ENCODE results near the gene LRFN2. TPM values are rescaled to one million over a fixed set of nuclear protein-coding genes. Genes with fewer than 3 reads are reported as not detected.

The LRFN2 gene
- total RNA-seq, 1 experiment from 2014 or later = not detected

DNA sequence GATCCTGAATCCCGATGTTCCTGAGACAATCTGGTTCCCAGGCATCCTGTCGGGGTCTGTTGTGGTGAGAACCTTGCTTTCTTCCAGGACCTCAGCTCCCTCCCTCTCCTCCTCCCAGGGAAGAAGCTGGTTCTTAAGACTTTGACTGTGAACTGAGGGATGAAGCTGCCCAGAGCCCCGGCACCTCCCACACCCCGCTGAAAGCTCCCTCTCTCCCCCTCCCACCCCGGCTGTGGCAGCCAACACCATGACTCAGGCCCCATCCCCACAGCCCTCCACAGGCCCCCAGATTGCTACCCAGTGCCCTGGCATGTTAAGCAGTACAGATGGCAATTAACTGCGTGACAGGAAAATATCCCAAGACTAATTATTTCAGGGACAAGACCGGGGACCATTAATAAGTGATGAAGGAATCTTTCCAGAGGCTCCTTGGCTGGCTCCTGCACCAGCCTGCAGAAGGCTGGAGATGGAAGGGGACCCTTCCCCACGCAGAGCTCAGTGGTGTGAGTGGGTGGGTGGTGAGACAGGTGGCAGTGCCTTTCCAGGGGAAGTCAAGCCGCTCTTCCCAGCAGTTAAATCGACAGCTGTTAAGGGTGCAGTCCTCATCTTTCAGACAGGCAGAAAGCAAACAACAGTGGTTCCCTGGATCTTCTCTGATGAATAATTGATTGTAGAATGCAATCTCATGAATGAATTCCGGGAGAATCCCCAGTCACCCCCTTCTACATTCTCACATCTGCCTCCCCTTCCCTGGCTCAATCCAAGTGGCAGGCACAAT, 237.9 kb downstream of the LRFN2 start:
- intact Hi-C loops (cut with micrococcal nuclease) = no loop called here
- BruUV-seq (replicated peaks) = no TSS peak
- Histone ChIP-seq H3K36me3 (ENCODE audit: low read depth, low read length) (no peaks in the 10 kb centered on the region), H3K9me3 (ENCODE audit: low read length) (no peaks in the 10 kb centered on the region), H3K79me2 (ENCODE audit: low read length) (no peaks in the 10 kb centered on the region), H3K4me3 (ENCODE audit: low read length) (no peak overlapping the region), H3K4me2 (ENCODE audit: low read length) (no peak overlapping the region), H3F3A (ENCODE audit: low read length, unreplicated experiment) (no peaks in the 10 kb centered on the region), H3K27ac (ENCODE audit: low read length) (no peak overlapping the region), H3K9ac (ENCODE audit: low read length) (no peak overlapping the region), H2AFZ (ENCODE audit: low read length) (no peak overlapping the region), H3K4me1 (ENCODE audit: insufficient read depth, low read length) (no peaks in the 10 kb centered on the region), H3K27me3 (ENCODE audit: low read length) (no peaks in the 10 kb centered on the region), H4K20me1 (ENCODE audit: low read length) (no peaks in the 10 kb centered on the region), H3K9me2 (replicated peaks; ENCODE audit: low read length) (no peaks in the 10 kb centered on the region)
- DNase-seq = no peak
- no peak for ATAC-seq
- no peak for TF ChIP-seq EZH2phosphoT487 (IDR thresholded peaks at IDR 0.05; ENCODE audit: borderline replicate concordance, low read length)
- no peak for TF ChIP-seq EZH2 (IDR thresholded peaks at IDR 0.05; ENCODE audit: low read length, unreplicated experiment)
- TF ChIP-seq, protein P1, sequence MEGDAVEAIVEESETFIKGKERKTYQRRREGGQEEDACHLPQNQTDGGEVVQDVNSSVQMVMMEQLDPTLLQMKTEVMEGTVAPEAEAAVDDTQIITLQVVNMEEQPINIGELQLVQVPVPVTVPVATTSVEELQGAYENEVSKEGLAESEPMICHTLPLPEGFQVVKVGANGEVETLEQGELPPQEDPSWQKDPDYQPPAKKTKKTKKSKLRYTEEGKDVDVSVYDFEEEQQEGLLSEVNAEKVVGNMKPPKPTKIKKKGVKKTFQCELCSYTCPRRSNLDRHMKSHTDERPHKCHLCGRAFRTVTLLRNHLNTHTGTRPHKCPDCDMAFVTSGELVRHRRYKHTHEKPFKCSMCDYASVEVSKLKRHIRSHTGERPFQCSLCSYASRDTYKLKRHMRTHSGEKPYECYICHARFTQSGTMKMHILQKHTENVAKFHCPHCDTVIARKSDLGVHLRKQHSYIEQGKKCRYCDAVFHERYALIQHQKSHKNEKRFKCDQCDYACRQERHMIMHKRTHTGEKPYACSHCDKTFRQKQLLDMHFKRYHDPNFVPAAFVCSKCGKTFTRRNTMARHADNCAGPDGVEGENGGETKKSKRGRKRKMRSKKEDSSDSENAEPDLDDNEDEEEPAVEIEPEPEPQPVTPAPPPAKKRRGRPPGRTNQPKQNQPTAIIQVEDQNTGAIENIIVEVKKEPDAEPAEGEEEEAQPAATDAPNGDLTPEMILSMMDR (conservative IDR thresholded peaks at IDR 0.05; ENCODE audit: low read depth, low read length) = no peak
- ChIA-PET POLR2A (ENCODE audit: unreplicated experiment) (no interaction called here), CTCF (no interaction called here)

DNA sequence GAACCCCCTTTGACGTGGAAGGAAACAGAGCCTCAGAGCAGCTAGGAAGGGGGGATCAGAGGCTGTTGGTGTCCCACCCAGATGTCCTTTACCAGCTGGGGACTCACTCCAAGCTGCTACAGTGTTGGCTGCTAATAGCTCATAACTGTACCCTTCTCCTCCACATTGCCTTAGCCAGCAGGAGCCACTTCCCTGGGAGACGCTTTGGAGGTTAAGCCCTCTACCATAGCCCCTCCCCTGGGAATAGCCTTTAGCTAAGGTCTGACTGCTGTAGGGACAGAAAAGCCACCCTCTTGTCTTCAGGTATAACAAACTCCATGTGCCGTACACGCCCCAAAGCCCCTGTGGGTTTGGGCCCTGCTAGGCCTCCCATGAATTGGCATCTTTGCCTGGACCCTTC, 238.6 kb downstream of the LRFN2 start:
- H3K27ac ChIP-seq (ENCODE audit: low read length) = no peak overlapping the region
- DNase-seq (no peak), ATAC-seq (no peak)
- CTCF ChIA-PET = no interaction called here
- TF ChIP-seq, protein P1 (conservative IDR thresholded peaks at IDR 0.05; ENCODE audit: low read depth, low read length) = no peak
- TF ChIP-seq EZH2 (IDR thresholded peaks at IDR 0.05; ENCODE audit: low read length, unreplicated experiment) (no peak), EZH2phosphoT487 (IDR thresholded peaks at IDR 0.05; ENCODE audit: borderline replicate concordance, low read length) (no peak)
- no peak overlapping the region for H3K4me2 ChIP-seq (ENCODE audit: low read length)
- no TSS peak for BruUV-seq (replicated peaks)
- no peaks in the 10 kb centered on the region for H3K36me3 ChIP-seq (ENCODE audit: low read depth, low read length)
- no peak overlapping the region for H2AFZ ChIP-seq (ENCODE audit: low read length)
- H3K79me2 ChIP-seq (ENCODE audit: low read length) = no peaks in the 10 kb centered on the region
- no peaks in the 10 kb centered on the region for H3K9me2 ChIP-seq (replicated peaks; ENCODE audit: low read length)
- H4K20me1 ChIP-seq (ENCODE audit: low read length) = no peaks in the 10 kb centered on the region
- POLR2A ChIA-PET (ENCODE audit: unreplicated experiment) = no interaction called here
- intact Hi-C loops (cut with micrococcal nuclease) = no loop called here
- no peaks in the 10 kb centered on the region for H3K4me1 ChIP-seq (ENCODE audit: insufficient read depth, low read length)
- H3K9me3 ChIP-seq (ENCODE audit: low read length) = no peaks in the 10 kb centered on the region
- H3K4me3 ChIP-seq (ENCODE audit: low read length) = no peak overlapping the region
- no peak overlapping the region for H3K9ac ChIP-seq (ENCODE audit: low read length)
- no peaks in the 10 kb centered on the region for H3F3A ChIP-seq (ENCODE audit: low read length, unreplicated experiment)
- H3K27me3 ChIP-seq (ENCODE audit: low read length) = no peaks in the 10 kb centered on the region

DNA sequence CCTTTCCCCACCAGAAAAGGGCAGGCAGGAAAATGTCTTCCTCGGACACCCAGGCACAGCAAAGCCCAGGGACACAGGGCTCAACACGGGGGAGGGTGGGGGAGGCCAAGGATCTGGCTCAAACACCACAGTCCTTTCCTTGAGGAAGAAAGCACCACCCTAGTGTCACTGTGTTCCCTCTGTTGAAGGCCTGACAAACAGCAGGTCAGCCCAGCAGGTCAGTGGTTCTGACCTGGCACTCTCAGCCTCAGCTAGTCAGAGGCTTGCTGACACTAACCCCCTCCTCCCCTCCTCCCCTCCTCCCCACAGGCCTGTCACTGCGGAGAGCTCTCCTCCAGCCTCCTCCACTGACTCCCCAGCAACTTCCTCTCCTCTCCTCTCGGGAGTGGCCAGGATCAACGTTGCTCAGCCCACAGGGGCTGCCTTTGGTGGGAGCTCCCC, 239.6 kb downstream of the LRFN2 start:
- H3K36me3 ChIP-seq (ENCODE audit: low read depth, low read length) = no peaks in the 10 kb centered on the region
- no peaks in the 10 kb centered on the region for H3K79me2 ChIP-seq (ENCODE audit: low read length)
- POLR2A ChIA-PET (ENCODE audit: unreplicated experiment) = no interaction called here
- H3K9me3 ChIP-seq (ENCODE audit: low read length) = no peaks in the 10 kb centered on the region
- no peaks in the 10 kb centered on the region for H4K20me1 ChIP-seq (ENCODE audit: low read length)
- no peaks in the 10 kb centered on the region for H3F3A ChIP-seq (ENCODE audit: low read length, unreplicated experiment)
- no TSS peak for BruUV-seq (replicated peaks)
- H3K4me1 ChIP-seq (ENCODE audit: insufficient read depth, low read length) = no peaks in the 10 kb centered on the region
- no peak for TF ChIP-seq EZH2 (IDR thresholded peaks at IDR 0.05; ENCODE audit: low read length, unreplicated experiment)
- TF ChIP-seq EZH2phosphoT487 (IDR thresholded peaks at IDR 0.05; ENCODE audit: borderline replicate concordance, low read length) = no peak
- TF ChIP-seq, protein P1 (conservative IDR thresholded peaks at IDR 0.05; ENCODE audit: low read depth, low read length) = no peak
- H3K4me3 ChIP-seq (ENCODE audit: low read length) = no peak overlapping the region
- no peak overlapping the region for H3K4me2 ChIP-seq (ENCODE audit: low read length)
- CTCF ChIA-PET = no interaction called here
- intact Hi-C loops (cut with micrococcal nuclease) = no loop called here
- no peaks in the 10 kb centered on the region for H3K9me2 ChIP-seq (replicated peaks; ENCODE audit: low read length)
- H3K9ac ChIP-seq (ENCODE audit: low read length) = no peak overlapping the region
- no peak overlapping the region for H2AFZ ChIP-seq (ENCODE audit: low read length)
- no peak for ATAC-seq
- DNase-seq = no peak
- H3K27me3 ChIP-seq (ENCODE audit: low read length) = no peaks in the 10 kb centered on the region
- no peak overlapping the region for H3K27ac ChIP-seq (ENCODE audit: low read length)
